ENCODE measurements around the gene SBK3.

DNA sequence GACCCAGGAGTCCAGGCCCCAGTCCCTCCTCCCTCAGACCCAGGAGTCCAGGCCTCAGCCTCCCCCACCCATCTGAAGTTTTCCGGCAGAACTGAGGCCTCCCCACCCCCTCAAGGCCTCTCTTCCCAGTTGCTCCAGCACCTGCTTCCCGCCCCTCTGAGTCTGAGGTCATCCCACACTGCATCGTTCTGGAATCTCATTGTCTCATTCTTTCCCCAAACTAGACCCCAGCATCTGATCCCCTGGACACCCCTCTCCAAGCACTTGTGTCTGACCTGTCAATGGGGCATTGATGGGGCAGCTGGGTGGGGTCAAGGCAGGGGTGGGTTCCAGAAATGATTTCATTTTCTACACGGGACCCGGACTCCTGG, 7.6 kb downstream of the SBK3 start:
- TF ChIP-seq POLR2AphosphoS5 (IDR thresholded peaks at IDR 0.05; ENCODE audit: low read depth, low read length) (no peak), EZH2 (IDR thresholded peaks at IDR 0.05) (no peak), CEBPB (IDR thresholded peaks at IDR 0.05; ENCODE audit: low read depth) (no peak), POLR2A (IDR thresholded peaks at IDR 0.05; ENCODE audit: borderline replicate concordance, extremely low read depth, insufficient read depth, insufficient read length) (no peak), ZNF274 (IDR thresholded peaks at IDR 0.05; ENCODE audit: low read depth, low read length) (no peak), SP1 (IDR thresholded peaks at IDR 0.05; ENCODE audit: low read depth) (no peak), RAD21 (IDR thresholded peaks at IDR 0.05; ENCODE audit: low read depth) (no peak), EGR1 (IDR thresholded peaks at IDR 0.05; ENCODE audit: low read depth) (no peak), FOSL1 (IDR thresholded peaks at IDR 0.05; ENCODE audit: low read depth) (no peak)
- TF ChIP-seq, protein P1, sequence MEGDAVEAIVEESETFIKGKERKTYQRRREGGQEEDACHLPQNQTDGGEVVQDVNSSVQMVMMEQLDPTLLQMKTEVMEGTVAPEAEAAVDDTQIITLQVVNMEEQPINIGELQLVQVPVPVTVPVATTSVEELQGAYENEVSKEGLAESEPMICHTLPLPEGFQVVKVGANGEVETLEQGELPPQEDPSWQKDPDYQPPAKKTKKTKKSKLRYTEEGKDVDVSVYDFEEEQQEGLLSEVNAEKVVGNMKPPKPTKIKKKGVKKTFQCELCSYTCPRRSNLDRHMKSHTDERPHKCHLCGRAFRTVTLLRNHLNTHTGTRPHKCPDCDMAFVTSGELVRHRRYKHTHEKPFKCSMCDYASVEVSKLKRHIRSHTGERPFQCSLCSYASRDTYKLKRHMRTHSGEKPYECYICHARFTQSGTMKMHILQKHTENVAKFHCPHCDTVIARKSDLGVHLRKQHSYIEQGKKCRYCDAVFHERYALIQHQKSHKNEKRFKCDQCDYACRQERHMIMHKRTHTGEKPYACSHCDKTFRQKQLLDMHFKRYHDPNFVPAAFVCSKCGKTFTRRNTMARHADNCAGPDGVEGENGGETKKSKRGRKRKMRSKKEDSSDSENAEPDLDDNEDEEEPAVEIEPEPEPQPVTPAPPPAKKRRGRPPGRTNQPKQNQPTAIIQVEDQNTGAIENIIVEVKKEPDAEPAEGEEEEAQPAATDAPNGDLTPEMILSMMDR (IDR thresholded peaks at IDR 0.05 in 2 of 3, conservative IDR thresholded peaks at IDR 0.05 in 1 of 3; ENCODE audit: borderline replicate concordance in 1 of 3, insufficient read depth in 1 of 3, low read depth in 2 of 3, low read length in 2 of 3) = no peak
- TF ChIP-seq, protein P2, sequence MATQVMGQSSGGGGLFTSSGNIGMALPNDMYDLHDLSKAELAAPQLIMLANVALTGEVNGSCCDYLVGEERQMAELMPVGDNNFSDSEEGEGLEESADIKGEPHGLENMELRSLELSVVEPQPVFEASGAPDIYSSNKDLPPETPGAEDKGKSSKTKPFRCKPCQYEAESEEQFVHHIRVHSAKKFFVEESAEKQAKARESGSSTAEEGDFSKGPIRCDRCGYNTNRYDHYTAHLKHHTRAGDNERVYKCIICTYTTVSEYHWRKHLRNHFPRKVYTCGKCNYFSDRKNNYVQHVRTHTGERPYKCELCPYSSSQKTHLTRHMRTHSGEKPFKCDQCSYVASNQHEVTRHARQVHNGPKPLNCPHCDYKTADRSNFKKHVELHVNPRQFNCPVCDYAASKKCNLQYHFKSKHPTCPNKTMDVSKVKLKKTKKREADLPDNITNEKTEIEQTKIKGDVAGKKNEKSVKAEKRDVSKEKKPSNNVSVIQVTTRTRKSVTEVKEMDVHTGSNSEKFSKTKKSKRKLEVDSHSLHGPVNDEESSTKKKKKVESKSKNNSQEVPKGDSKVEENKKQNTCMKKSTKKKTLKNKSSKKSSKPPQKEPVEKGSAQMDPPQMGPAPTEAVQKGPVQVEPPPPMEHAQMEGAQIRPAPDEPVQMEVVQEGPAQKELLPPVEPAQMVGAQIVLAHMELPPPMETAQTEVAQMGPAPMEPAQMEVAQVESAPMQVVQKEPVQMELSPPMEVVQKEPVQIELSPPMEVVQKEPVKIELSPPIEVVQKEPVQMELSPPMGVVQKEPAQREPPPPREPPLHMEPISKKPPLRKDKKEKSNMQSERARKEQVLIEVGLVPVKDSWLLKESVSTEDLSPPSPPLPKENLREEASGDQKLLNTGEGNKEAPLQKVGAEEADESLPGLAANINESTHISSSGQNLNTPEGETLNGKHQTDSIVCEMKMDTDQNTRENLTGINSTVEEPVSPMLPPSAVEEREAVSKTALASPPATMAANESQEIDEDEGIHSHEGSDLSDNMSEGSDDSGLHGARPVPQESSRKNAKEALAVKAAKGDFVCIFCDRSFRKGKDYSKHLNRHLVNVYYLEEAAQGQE (IDR thresholded peaks at IDR 0.05; ENCODE audit: low read depth) = no peak
- TF ChIP-seq, protein P3, sequence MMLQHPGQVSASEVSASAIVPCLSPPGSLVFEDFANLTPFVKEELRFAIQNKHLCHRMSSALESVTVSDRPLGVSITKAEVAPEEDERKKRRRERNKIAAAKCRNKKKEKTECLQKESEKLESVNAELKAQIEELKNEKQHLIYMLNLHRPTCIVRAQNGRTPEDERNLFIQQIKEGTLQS (IDR thresholded peaks at IDR 0.05) = no peak
- TF ChIP-seq, protein P4, sequence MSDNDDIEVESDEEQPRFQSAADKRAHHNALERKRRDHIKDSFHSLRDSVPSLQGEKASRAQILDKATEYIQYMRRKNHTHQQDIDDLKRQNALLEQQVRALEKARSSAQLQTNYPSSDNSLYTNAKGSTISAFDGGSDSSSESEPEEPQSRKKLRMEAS (IDR thresholded peaks at IDR 0.05) = no peak
- TF ChIP-seq, protein P5, sequence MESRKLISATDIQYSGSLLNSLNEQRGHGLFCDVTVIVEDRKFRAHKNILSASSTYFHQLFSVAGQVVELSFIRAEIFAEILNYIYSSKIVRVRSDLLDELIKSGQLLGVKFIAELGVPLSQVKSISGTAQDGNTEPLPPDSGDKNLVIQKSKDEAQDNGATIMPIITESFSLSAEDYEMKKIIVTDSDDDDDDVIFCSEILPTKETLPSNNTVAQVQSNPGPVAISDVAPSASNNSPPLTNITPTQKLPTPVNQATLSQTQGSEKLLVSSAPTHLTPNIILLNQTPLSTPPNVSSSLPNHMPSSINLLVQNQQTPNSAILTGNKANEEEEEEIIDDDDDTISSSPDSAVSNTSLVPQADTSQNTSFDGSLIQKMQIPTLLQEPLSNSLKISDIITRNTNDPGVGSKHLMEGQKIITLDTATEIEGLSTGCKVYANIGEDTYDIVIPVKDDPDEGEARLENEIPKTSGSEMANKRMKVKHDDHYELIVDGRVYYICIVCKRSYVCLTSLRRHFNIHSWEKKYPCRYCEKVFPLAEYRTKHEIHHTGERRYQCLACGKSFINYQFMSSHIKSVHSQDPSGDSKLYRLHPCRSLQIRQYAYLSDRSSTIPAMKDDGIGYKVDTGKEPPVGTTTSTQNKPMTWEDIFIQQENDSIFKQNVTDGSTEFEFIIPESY (IDR thresholded peaks at IDR 0.05; ENCODE audit: extremely low read depth, insufficient replicate concordance, low read length) = no peak

Measured in HCT116 (cell line).